H1 (cell line): ENCODE data around the gene PIGV. TPM values are rescaled to one million over a fixed set of nuclear protein-coding genes. Genes with fewer than 3 reads are reported as not detected.

ENCODE experiments used
- CTCF ChIA-PET: fragments of 300-600 bp; sonication (Branson Sonifier 250); formaldehyde crosslinking; loops from one replicate; lab custom pipeline; 2021; ENCODE audit not compliant: partially characterized antibody; lab: Charles Lee
- POLR2A ChIA-PET: fragments of 300-600 bp; sonication (Branson Sonifier 250); formaldehyde crosslinking; loops from one replicate; lab custom pipeline; 2021; ENCODE audit warnings: inconsistent platforms; ENCODE audit not compliant: partially characterized antibody; lab: Charles Lee
- DNase-seq, 2 experiments: peaks; one replicate each; pipeline versions ENCODE4 v3.0.0 to v3.0.0-alpha.2; 2010 to 2022; ENCODE audit warnings: low spot score in 2 of 2, low read depth in 1 of 2, mixed read lengths in 1 of 2
- FAIRE-seq: peaks from 2 replicates; lab custom pipeline; 2011; peaks lifted over from hg19 to GRCh38; lab: Jason Lieb, UNC
- H2AFZ ChIP-seq: 2 replicates; pipeline ENCODE4 v1.8.1; 2012; ENCODE audit warnings: low read length, inconsistent platforms
- H2AK5ac ChIP-seq: 2 replicates; pipeline ENCODE4 v1.6.1; 2013; ENCODE audit warnings: low read depth, low read length
- H2BK120ac ChIP-seq: replicated peaks from 2 replicates; pipeline ENCODE3; 2013; ENCODE audit warnings: low read depth, low read length, inconsistent platforms
- H2BK12ac ChIP-seq: 2 replicates; pipeline ENCODE4 v1.6.1; 2013; ENCODE audit warnings: low read depth, low read length
- H2BK15ac ChIP-seq: 2 replicates; pipeline ENCODE4 v1.6.1; 2013; ENCODE audit warnings: low read length
- H2BK20ac ChIP-seq: 2 replicates; pipeline ENCODE4 v1.6.1; 2013; ENCODE audit warnings: low read length
- H2BK5ac ChIP-seq: 2 replicates; pipeline ENCODE4 v1.6.1; 2013; ENCODE audit warnings: low read depth, low read length
- H3K14ac ChIP-seq: 2 replicates; pipeline ENCODE4 v1.6.1; 2013; ENCODE audit warnings: inconsistent platforms; ENCODE audit not compliant: insufficient read length
- H3K18ac ChIP-seq: 2 replicates; pipeline ENCODE4 v1.6.1; 2013; ENCODE audit warnings: low read length; ENCODE audit errors: extremely low read depth
- H3K23ac ChIP-seq: 2 replicates; pipeline ENCODE4 v1.6.1; 2013; ENCODE audit warnings: inconsistent platforms; ENCODE audit not compliant: insufficient read length
- H3K23me2 ChIP-seq: 2 replicates; pipeline ENCODE4 v1.6.1; 2013; ENCODE audit warnings: low read depth, low read length
- H3K27ac ChIP-seq: 2 replicates; pipeline ENCODE4 v1.6.1; 2011; ENCODE audit warnings: low read depth, low read length, inconsistent platforms
- H3K27me3 ChIP-seq, 4 experiments: replicated peaks in 1 of 4; 1 replicate in 1 of 4; 2 replicates in 3 of 4; pipeline versions ENCODE4 v1.6.1 to v1.8.1; 2011 to 2013; ENCODE audit warnings: low read length in 3 of 4, mild to moderate bottlenecking in 3 of 4, inconsistent platforms in 2 of 4, mixed read lengths in 2 of 4, moderate library complexity in 1 of 4; ENCODE audit not compliant: control insufficient read depth in 3 of 4, insufficient read depth in 3 of 4; ENCODE audit errors: extremely low read depth in 1 of 4
- H3K36me3 ChIP-seq, 4 experiments: 2 replicates each; pipeline versions ENCODE4 v1.6.1 to v1.8.1; 2011 to 2013; ENCODE audit warnings: mild to moderate bottlenecking in 4 of 4, low read length in 3 of 4, moderate library complexity in 2 of 4, control low read depth in 1 of 4, inconsistent platforms in 1 of 4; ENCODE audit not compliant: insufficient read depth in 4 of 4, control insufficient read depth in 2 of 4
- H3K4ac ChIP-seq: replicated peaks from 2 replicates; pipeline ENCODE3; 2013; ENCODE audit warnings: low read length, low read depth, mixed read lengths, inconsistent platforms; ENCODE audit not compliant: insufficient read length
- H3K4me1 ChIP-seq, 4 experiments: replicated peaks in 1 of 4; 1 replicate in 1 of 4; 2 replicates in 3 of 4; pipeline versions ENCODE4 v1.6.1 to v1.8.1; 2011 to 2013; ENCODE audit warnings: low read length in 3 of 4, inconsistent platforms in 2 of 4, mixed read lengths in 1 of 4; ENCODE audit not compliant: insufficient read depth in 4 of 4, control insufficient read depth in 3 of 4
- H3K4me2 ChIP-seq, 2 experiments: 2 replicates each; pipeline versions ENCODE4 v1.6.1 to v1.8.1; 2011 to 2013; ENCODE audit warnings: low read depth in 2 of 2, low read length in 2 of 2, control low read depth in 1 of 2, inconsistent platforms in 1 of 2, mild to moderate bottlenecking in 1 of 2; ENCODE audit not compliant: insufficient read depth in 1 of 2
- H3K4me3 ChIP-seq, 4 experiments: fragments of 200-600, 300-600 bp in 1 of 4; sonication (generic), shearing (Covaris generic), sonication (Bioruptor Twin) in 1 of 4; 2 replicates each; pipeline versions ENCODE4 v1.5.1 to v1.8.1; 2011 to 2016; ENCODE audit warnings: low read length in 4 of 4, low read depth in 3 of 4, control low read depth in 2 of 4, inconsistent platforms in 2 of 4, mild to moderate bottlenecking in 2 of 4, mixed read lengths in 1 of 4, moderate library complexity in 1 of 4; ENCODE audit not compliant: insufficient read depth in 2 of 4; ENCODE audit errors: extremely low read depth in 1 of 4
- H3K56ac ChIP-seq: replicated peaks from 2 replicates; pipeline ENCODE3; 2013; ENCODE audit warnings: low read depth, mild to moderate bottlenecking, mixed read lengths, low read length, inconsistent platforms; ENCODE audit not compliant: insufficient read length
- H3K79me1 ChIP-seq: 2 replicates; pipeline ENCODE4 v1.6.1; 2013; ENCODE audit warnings: low read depth, low read length, control low read depth
- H3K79me2 ChIP-seq, 2 experiments: 2 replicates each; pipeline versions ENCODE4 v1.6.1 to v1.8.1; 2012 to 2013; ENCODE audit warnings: low read length in 2 of 2, mild to moderate bottlenecking in 2 of 2, inconsistent platforms in 1 of 2; ENCODE audit not compliant: insufficient read depth in 2 of 2, control insufficient read depth in 1 of 2
- H3K9ac ChIP-seq, 4 experiments: replicated peaks in 1 of 4; 1 replicate in 1 of 4; 2 replicates in 3 of 4; pipeline versions ENCODE4 v1.6.1 to v1.8.1; 2011 to 2013; ENCODE audit warnings: low read depth in 3 of 4, low read length in 3 of 4, control low read depth in 2 of 4, mild to moderate bottlenecking in 2 of 4, moderate library complexity in 2 of 4, inconsistent platforms in 1 of 4; ENCODE audit errors: extremely low read depth in 1 of 4
- H3K9me3 ChIP-seq, 2 experiments: 2 replicates each; pipeline versions ENCODE4 v1.6.1 to v1.8.1; 2012 to 2013; ENCODE audit warnings: mild to moderate bottlenecking in 2 of 2, moderate library complexity in 2 of 2, control low read depth in 1 of 2, inconsistent platforms in 1 of 2, low read depth in 1 of 2, low read length in 1 of 2, mixed read lengths in 1 of 2; ENCODE audit not compliant: insufficient read depth in 2 of 2
- H4K20me1 ChIP-seq, 2 experiments: replicated peaks in 1 of 2; 2 replicates each; pipeline versions ENCODE3 to v1.8.1; 2011 to 2013; ENCODE audit warnings: inconsistent platforms in 2 of 2, low read length in 2 of 2, mild to moderate bottlenecking in 1 of 2; ENCODE audit not compliant: insufficient read depth in 2 of 2, control insufficient read depth in 1 of 2
- H4K5ac ChIP-seq: 2 replicates; pipeline ENCODE4 v1.6.1; 2013; ENCODE audit warnings: low read length, low read depth, mixed read lengths, inconsistent platforms; ENCODE audit not compliant: insufficient read length
- H4K8ac ChIP-seq: 2 replicates; pipeline ENCODE4 v1.8.0; 2013; ENCODE audit warnings: mild to moderate bottlenecking, moderate library complexity, low read length, inconsistent platforms; ENCODE audit not compliant: insufficient read depth; ENCODE audit errors: extremely low read depth
- H4K91ac ChIP-seq: replicated peaks from 2 replicates; pipeline ENCODE3; 2013; ENCODE audit warnings: low read length, mixed read lengths, inconsistent platforms; ENCODE audit not compliant: insufficient read length
- WGBS, 2 experiments: shearing (Covaris generic) in 1 of 2; methylation state at CpG; one replicate each; pipeline versions ENCODE4 v1.1.6 to v1.1.7; 2013 to 2015; ENCODE audit warnings: low lambda C conversion rate in 2 of 2, mixed read lengths in 2 of 2, inconsistent platforms in 1 of 2, low coverage in 1 of 2, missing lambda C conversion rate in 1 of 2; ENCODE audit not compliant: insufficient replicate concordance in 2 of 2, insufficient coverage in 1 of 2, insufficient read length in 1 of 2; ENCODE audit errors: extremely low coverage in 1 of 2, missing lambda C conversion rate in 1 of 2; 5-methylcytosine and 5-hydroxymethylcytosine counted together
- polyA plus RNA-seq, 7 experiments: library from polyadenylated mRNA; depleted of rRNA in 3 of 7; stranded (reverse) in 5 of 7; unstranded in 2 of 7; fragments of >200 nt in 5 of 7; fragments of 200-250 nt in 2 of 7; gene quantifications; 1 replicate in 5 of 7; 2 replicates in 1 of 7; 4 replicates in 1 of 7; pipeline versions ENCODE4 v1.2.1 to v1.2.3, GENCODE V29; 2011 to 2013; ENCODE audit warnings: missing spikeins in 2 of 7, mixed read lengths in 2 of 7
- total RNA-seq: library from RNA; stranded (reverse); fragmentation: NEBNext Ultra II Directional; extraction: Animal tissue kit (Norgen Biotek cat#: 25700); gene quantifications from 2 replicates; pipeline ENCODE4 v1.2.1, GENCODE V29; 2021

PIGV gene
- total and polyA plus RNA-seq, 2 of the 8 experiments (the other 6 are each of a cell fraction or from before 2014, with no cell fraction given), result 8.5 to 20.9 TPM

GRCh38 chr1:26784886-26785285 is 2.9 kb upstream of the PIGV start:
- H3K4me1 ChIP-seq, result peaks cover 7 to 19% (median 13%) of the 10 kb centered on the region in 4 experiments; a peak in 6 of 7 replicates
- H2BK12ac ChIP-seq, result no peak overlapping the region
- no peaks in the 10 kb centered on the region for H3K9me3 ChIP-seq
- DNase-seq (no peak), FAIRE-seq (no peak)
- no peak overlapping the region for H4K8ac ChIP-seq
- peaks cover 9 to 23% (median 12%) of the 10 kb centered on the region in 4 experiments for H3K36me3 ChIP-seq
- no peak overlapping the region for H4K5ac ChIP-seq
- H3K9ac ChIP-seq, result no peak overlapping the region
- H4K20me1 ChIP-seq, result peaks cover 1 to 8% of the 10 kb centered on the region in 2 experiments
- no peak overlapping the region for H3K14ac ChIP-seq
- no peaks in the 10 kb centered on the region for H3K79me1 ChIP-seq
- no peak overlapping the region for H2BK5ac ChIP-seq
- ChIA-PET POLR2A (interaction anchor here (1.4 to 11.6 kb wide), 4 partner anchors 13 to 115 kb away, joined by 4 to 118 read pairs (median 5); partner anchors contain the start of genes ARID1A and GPATCH3), CTCF (interaction anchor here (0.7 to 1.7 kb wide), 5 partner anchors 15 to 183 kb away, joined by 3 to 4 read pairs (median 3); no protein-coding TSS in a partner anchor)
- no peak overlapping the region for H4K91ac ChIP-seq
- no peak overlapping the region for H2BK15ac ChIP-seq
- no peaks in the 10 kb centered on the region for H3K27me3 ChIP-seq
- H3K27ac ChIP-seq, result no peak overlapping the region
- H3K18ac ChIP-seq, result no peak overlapping the region
- no peaks in the 10 kb centered on the region for H3K79me2 ChIP-seq
- 94% methylated on average over 1 of the region's 1 CpG; no CpG with 5 or more reads in 1 of the 2 experiments for WGBS, 2 experiments
- H3K4me2 ChIP-seq, result no peak overlapping the region
- no peak overlapping the region for H2BK120ac ChIP-seq
- no peak overlapping the region for H3K23ac ChIP-seq
- H2AK5ac ChIP-seq, result no peak overlapping the region
- peaks cover 14% of the 10 kb centered on the region for H3K23me2 ChIP-seq
- H3K4ac ChIP-seq, result no peak overlapping the region
- H3K4me3 ChIP-seq, result no peak overlapping the region
- H2AFZ ChIP-seq, result no peak overlapping the region
- no peak overlapping the region for H2BK20ac ChIP-seq
- no peak overlapping the region for H3K56ac ChIP-seq
